NCI-H146 treated with DMSO at 0.1 percent for 48 hours (cell line): ENCODE data around the gene CNPY1.
"Not testable (repeated sequence)": the region's sequence is repeated elsewhere in the genome, so short reads cannot be mapped to it uniquely, and the experiment has no call there.

Experiments
- DNase-seq: peaks from one replicate; lab custom pipeline; 2025; ENCODE audit not compliant: unreplicated experiment; lab: John Stamatoyannopoulos, UW

CNPY1 gene

DNA sequence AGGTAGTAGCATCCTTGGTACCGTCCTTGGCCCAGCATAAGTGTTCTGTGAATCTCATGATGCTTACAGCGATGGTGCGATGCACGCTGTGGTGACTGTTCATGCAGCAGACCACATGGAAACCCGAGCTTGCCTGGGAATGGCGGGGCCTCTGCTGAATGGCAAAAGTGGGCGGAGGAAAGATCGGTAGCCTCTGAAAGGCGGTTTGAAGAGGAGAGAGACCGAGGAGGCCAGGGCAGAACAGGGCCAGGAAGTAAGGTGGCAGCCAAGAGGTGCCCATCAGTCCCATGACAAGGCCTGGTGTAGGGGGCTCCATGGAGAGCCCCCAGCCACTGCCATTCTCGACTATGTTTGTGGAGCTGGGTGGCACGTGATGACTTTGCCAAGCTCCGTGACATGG, 33.2 kb upstream of the CNPY1 start:
- no peak for DNase-seq

DNA sequence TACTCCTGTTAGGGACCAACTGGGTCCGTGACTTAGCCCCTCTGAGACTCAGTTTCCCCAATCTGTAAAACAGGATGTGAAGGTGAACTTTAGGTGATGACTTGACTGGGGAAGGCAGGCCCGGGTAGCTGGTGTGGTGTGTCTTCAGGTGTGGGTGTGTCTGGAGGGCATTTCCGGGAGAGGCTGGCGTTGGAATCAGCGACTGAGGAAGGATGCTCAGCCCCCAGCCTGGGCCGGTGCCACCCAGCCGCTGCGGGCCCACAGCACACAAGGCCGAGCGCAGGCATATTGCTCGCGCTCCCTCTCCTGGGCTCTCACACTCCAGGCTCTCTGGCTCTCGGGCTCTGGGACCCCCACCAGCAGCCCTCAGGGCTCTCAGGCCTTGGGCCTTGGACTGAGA, 31.7 kb upstream of the CNPY1 start:
- DNase-seq, result no peak

- no peak for DNase-seq
Measured at GRCh38 chr7:155577509-155577905, 31.1 kb upstream of the CNPY1 start.

GRCh38 chr7:155576900-155577508, 30.6 kb upstream of the CNPY1 start:
- no peak for DNase-seq

DNA sequence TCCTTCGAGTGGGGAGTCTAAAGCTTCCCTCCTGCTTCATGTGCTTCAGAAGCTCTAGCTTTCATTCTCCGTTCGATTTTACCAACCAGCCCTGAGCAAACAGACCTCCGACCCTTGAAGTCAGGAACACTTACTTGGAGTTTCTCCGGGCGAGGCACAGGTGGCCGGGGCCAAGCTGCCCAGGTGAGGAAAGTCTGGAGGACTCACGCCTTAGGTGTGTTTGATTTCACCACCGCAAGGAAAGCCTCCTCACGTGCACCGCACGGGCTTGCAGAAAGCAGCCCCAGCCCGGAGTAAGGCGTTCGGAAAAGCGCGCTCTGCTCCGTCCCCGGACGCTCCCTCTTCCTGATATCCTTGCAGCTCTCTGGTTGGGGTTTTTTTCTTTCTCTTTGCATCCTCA, 30.1 kb upstream of the CNPY1 start:
- DNase-seq, result no peak

- no peak for DNase-seq
Measured at GRCh38 chr7:155574556-155575290, 28.4 kb upstream of the CNPY1 start.

GRCh38 chr7:155571581-155572345, 25.4 kb upstream of the CNPY1 start:
- DNase-seq, result no peak

DNA sequence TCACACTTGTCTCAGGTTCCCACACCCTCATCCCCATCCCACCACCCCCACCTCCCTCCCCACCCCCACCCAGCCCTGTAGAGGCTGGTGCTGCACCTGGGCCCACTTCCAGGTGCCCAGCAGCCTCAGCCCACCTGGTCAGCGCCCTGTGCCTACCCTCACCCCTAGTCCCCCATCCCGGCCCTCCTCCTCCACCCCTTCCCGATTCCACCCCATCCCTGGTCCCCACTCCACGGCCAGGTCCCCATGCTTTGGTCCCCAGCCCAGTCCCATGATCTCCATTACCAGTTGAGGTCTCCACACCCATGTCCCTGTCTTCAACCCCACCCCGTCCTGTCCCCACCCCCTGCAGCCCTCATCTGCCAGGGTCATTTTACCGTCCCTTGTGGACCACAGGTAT, 24.6 kb upstream of the CNPY1 start:
- no peak for DNase-seq

DNA sequence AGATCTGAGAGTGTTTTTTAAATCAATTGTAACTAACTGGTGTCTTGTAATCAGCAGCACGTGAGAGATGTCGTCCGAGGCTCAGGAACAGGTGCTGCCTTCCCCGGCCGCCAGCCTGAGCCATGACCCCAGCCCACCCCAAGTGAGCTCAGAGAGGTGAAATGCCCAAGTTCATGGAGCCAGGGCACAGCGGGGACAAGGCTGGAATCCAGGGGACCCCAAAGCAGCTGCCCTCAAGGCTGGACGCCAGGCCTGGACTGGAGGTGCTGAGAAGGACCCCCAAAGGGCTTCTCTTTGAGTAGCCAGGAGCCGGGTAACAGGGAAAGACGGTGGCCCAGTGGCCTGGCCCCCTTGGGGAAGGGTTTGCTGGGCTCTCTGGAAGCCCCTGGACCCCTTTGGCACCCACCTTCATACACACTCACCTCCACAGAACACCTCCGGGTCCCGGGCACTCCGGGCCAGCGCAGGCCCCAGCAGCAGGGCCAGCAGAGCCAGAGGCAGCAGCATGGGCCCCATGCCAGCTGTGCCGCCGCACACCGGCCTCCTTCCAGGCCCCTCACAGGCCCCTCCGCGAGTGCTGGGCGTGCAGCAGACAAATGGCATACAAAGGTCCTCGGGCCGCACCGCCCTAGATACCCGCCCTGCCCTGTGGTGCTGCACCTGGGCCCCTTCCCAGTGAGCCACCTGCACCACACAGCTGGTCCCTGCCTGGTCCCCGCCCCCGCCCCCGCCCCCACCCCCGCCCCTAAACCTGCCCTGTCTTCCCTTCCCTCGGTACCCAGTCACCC, 24.0 kb upstream of the CNPY1 start:
- DNase-seq, result no peak

DNA sequence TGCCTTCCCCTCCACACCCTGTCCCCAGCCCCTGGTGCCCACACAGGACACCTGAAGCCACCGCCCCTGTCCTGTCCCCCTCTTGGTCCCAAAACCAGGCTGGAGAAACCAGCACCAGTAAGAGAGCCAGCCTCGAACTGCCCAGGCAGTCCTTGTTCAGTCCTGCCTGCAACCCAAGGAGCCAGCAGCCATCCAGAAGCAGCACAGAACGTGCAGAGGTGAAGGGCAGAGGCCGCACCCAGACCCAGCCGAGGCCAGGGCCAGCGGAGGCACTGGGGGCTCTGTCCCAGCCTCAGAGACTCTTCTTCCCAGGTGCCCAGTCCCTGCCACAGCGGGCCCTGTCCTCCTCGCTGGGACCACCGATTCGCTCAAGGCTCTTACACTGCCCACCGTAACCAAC, 23.3 kb upstream of the CNPY1 start:
- no peak for DNase-seq

DNA sequence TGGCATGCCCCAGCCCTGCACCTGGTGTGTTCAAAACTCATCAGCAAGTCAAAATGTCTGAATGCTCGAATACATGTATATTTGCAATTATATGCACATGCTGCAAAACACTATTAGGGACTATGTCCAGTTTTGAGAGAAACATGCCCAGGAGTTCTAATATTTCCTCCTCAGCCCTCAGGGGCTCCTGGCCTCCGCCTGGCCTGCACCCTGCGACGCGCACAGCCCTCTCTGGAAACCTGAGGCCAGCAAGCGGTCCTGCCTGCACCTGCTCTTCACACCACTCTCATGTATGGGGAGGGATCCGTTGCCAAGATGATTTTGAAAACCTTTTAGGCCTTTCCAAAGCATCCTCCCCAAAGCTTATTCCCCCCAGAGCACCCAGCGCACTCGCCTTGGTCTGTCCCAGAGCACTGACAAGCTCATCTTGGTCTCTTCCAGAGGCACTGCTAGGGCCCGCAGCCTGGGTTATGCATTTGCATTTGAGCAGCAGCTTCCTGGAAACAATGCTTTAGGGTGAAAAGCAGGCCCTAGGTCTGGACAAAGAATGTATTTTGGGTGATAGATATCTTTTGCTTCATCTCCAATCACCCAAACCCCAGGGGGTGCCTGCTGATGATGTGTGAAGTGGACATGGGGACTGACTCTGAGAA, 22.6 kb upstream of the CNPY1 start:
- no peak for DNase-seq

GRCh38 chr7:155568333-155568660, 21.9 kb upstream of the CNPY1 start:
- DNase-seq, result no peak

DNA sequence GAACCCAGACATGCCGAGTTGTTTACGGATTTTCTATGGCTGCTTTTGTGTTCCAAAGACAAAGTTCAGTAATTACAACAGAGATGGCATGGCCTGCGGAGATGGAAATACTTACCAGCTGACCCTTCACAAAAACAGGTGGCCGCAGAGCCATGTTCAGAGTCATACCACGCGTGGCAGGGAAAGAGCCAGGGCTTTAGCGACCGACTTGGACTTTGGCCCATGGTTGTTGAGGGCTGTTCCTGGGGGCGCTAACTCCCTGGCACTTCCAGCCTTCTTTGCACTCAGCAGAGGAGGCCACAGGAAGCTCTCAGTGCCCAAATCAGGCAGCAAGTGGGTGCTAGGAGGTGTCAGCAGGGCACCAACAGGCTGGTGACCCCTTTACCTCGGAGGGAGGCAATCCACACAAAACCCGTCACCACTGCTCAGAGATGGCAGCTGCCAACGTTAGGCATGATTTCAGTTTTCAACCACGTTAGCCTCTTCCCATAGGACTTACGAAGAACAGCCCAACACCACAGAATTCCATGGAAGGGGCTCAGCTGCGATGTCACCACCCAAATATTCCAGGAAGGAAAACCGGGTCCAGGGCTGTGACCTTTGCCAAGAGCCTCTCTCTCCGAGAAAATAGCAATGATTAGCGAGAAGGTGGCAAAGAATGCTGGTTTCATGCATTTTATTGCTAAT, 21.4 kb upstream of the CNPY1 start:
- no peak for DNase-seq

- DNase-seq, result no peak
Measured at GRCh38 chr7:155566011-155566836, 19.9 kb upstream of the CNPY1 start.

DNA sequence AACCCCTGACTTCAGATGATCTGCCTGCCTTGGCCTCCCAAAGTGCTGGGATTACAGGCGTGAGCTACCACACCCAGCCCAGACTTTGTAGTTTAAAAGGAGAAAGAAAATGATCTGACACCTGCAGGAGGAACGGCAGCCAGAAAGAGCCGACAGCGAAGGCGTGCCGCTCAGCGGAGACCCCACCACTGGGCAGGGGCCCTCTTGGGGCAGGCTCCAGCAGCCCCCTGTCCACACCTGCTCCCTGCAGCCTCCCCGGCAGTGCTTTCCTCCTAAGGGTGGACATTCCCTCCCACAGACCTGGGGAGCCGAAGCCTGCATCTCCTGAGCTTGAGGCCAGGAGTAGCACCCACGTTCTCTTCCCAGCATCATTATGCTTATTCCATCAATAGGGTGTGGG, 19.2 kb upstream of the CNPY1 start:
- no peak for DNase-seq

GRCh38 chr7:155562976-155563375, 16.6 kb upstream of the CNPY1 start:
- not testable (repeated sequence) for DNase-seq

GRCh38 chr7:155562106-155562505, 15.7 kb upstream of the CNPY1 start:
- DNase-seq, result no peak

DNA sequence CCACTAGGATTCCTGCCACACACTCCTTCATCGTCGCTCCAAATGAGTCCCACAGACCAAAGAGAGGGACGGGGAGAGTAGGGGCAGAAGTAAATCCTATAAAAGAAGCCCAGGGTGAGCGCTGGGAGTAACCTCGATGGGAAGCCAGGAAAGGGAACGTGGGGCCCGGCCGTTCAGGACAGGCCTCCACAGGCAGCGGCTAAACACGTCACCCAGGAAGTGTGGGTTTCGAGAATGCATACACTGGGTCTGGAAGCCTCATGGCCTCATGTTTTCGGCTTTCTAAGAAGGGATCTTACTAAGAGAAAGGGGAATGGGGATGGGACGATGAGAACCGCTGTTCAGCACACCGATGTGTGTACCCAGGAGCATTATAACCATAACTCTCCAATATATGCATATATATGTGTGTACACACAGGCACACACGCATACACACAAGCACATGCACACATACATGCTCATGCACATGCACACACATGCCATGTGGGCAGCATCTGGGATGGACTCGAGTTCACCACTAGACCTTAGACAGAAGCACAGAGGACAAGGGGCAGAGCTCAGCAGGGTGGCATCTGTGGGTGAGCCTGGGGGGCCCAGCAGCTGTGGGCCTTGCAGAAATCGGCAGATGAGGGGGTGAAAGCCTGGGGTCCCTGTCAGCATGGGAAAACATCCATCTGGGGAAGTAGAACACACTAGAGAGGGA, 14.8 kb upstream of the CNPY1 start:
- DNase-seq, result no peak
